Activated CD4-positive, alpha-beta memory T cell treated with anti-CD3 and anti-CD28 coated beads, Interleukin-2, amount 10 ng/mL, durations not matched to agents 7 days and 5 days (primary cell): ENCODE measurements around the gene NEK6. TPM values are rescaled to one million over a fixed set of nuclear protein-coding genes. Genes with fewer than 3 reads are reported as not detected.

Experiments
- CTCF ChIA-PET: fragments of 350-600 bp; sonication (Branson Sonifier 250); formaldehyde crosslinking; loops from one replicate; lab custom pipeline; 2021; ENCODE audit warnings: antibody characterized with exemption, inconsistent platforms; lab: Charles Lee
- POLR2A ChIA-PET: fragments of 350-600 bp; sonication (Branson Sonifier 250); formaldehyde crosslinking; loops from one replicate; lab custom pipeline; 2021; ENCODE audit warnings: antibody characterized with exemption; lab: Charles Lee
- DNase-seq: peaks from one replicate; pipeline ENCODE4 v3.0.0-alpha.2; 2020
- H3K27ac Mint-ChIP-seq: one replicate; pipeline ENCODE4 v1.8.0; 2021; ENCODE audit warnings: mild to moderate bottlenecking, mixed read lengths
- H3K27me3 Mint-ChIP-seq: one replicate; pipeline ENCODE4 v1.8.0; 2021; ENCODE audit warnings: mixed read lengths
- H3K36me3 Mint-ChIP-seq: one replicate; pipeline ENCODE4 v1.8.0; 2021; ENCODE audit warnings: low read depth, mixed read lengths
- H3K4me1 Mint-ChIP-seq: one replicate; pipeline ENCODE4 v1.8.0; 2021; ENCODE audit warnings: mixed read lengths
- H3K4me3 Mint-ChIP-seq: one replicate; pipeline ENCODE4 v1.8.0; 2021; ENCODE audit warnings: mild to moderate bottlenecking, mixed read lengths
- H3K9me3 Mint-ChIP-seq: one replicate; pipeline ENCODE4 v1.8.0; 2021; ENCODE audit warnings: mixed read lengths
- total RNA-seq, 2 experiments: library from RNA; stranded (reverse); gene quantifications; one replicate each; pipeline ENCODE4 v1.2.3, GENCODE V29; 2021

The NEK6 gene
- total RNA-seq, 2 experiments from 2014 or later = 16.9 to 18.9 TPM

DNA sequence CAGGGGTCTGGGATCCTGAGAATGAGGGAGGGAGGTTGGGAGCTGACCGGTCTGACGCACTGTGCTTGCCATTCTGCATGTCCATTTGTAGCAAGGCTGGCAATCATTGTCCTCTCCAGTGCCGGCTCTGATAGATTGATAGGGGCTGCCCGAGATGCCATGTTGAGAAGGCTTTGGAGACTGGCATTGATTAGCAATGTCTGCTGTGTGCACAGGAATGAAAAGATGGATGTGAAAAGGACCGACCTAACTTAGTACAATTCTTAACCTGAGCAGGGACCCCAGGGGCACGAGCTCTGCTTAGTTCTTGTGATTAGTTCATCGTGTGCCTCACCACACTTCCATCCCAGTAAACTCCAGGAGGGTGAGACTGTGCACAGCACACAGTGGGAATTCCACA is 17.0 kb downstream of the NEK6 start:
- H3K27me3 Mint-ChIP-seq = no peaks in the 10 kb centered on the region
- peaks cover 3% of the 10 kb centered on the region for H3K4me1 Mint-ChIP-seq
- no peak for DNase-seq
- H3K4me3 Mint-ChIP-seq = no peak overlapping the region
- no peak overlapping the region for H3K27ac Mint-ChIP-seq
- CTCF ChIA-PET = no interaction called here
- H3K36me3 Mint-ChIP-seq = no peaks in the 10 kb centered on the region
- POLR2A ChIA-PET = no interaction called here
- H3K9me3 Mint-ChIP-seq = no peaks in the 10 kb centered on the region

DNA sequence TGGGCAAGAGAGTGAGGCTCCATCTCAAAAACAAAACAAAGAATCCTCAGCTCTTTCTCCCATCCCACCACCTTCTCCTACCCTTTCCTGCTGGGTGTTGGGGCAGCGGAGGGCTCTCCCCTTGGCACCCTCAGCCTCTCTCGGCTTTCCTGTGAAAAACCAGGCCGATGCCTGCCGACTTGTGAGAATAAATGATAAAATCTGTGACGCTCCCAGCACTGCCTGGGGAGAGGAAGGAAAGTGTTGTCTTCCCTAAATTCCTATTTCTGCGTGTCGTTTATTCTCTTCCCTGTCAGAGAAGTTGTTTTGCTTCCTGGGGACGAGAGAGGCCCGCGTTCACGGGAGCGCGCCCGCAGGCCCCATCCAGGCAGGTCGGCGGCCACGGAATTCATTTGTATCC is 19.7 kb downstream of the NEK6 start:
- ChIA-PET POLR2A (no interaction called here), CTCF (no interaction called here)
- Mint-ChIP-seq H3K4me3 (no peak overlapping the region), H3K4me1 (peaks cover 3% of the 10 kb centered on the region), H3K9me3 (no peaks in the 10 kb centered on the region), H3K27me3 (no peaks in the 10 kb centered on the region), H3K27ac (no peak overlapping the region), H3K36me3 (no peaks in the 10 kb centered on the region)
- no peak for DNase-seq

DNA sequence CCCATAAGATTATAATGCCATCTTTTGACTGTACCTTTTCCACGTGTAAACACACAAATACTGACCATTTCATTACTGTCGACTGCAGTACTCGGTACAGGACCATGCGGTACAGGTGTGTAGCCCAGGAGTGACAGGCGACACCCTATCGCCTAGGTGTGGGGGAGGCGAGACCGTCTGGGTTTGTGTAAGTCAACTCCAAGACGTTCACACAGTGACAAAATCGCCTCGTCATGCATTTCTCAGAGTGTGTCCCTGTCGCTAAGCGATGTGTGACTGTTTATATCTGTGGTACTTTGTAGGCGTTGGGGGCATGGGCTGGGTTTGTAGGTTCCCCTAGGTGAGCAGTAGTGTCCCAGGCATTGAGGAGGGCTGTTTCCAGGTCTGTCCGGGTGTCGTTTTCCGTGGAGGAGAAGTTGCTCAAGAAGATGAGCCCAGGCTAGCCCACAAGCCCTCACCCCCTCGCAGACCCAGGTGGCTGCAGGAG is 20.3 kb downstream of the NEK6 start:
- no peak for DNase-seq
- POLR2A ChIA-PET = no interaction called here
- CTCF ChIA-PET = no interaction called here
- Mint-ChIP-seq H3K27ac (no peak overlapping the region), H3K36me3 (no peaks in the 10 kb centered on the region), H3K4me1 (peaks cover 3% of the 10 kb centered on the region), H3K9me3 (no peaks in the 10 kb centered on the region), H3K27me3 (no peaks in the 10 kb centered on the region), H3K4me3 (no peak overlapping the region)

DNA sequence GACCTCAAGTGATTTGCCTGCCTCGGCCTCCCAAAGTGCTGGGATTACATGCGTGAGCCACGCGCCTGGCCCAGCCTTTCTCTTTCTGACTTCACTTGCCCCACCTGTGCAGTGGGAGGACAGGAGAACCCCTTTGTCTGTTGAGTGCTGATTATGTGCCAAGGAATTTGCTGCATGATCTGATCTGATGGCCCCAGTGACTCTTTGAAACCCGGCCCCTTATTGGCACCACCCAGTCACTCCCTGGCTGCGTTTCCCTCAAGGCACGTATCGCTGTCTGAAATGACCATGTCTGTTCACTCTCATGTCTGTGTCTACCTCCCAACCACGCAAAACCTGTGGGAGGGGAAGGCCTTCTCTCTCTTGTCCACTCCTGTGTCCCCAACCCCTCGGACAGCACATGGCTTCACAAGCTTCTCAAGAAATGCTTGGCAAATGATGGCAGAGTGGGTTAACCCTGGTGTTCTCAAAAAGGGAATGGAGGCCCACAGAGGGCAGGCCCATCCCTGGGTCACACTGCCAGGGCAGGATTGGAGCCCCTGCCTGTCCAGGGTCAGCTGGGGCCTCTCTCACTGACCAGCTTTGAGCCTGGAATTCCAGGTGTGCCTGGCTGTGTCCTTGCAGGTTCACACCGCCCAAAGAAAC is 21.9 kb downstream of the NEK6 start:
- H3K4me3 Mint-ChIP-seq = no peak overlapping the region
- ChIA-PET CTCF (no interaction called here), POLR2A (no interaction called here)

DNA sequence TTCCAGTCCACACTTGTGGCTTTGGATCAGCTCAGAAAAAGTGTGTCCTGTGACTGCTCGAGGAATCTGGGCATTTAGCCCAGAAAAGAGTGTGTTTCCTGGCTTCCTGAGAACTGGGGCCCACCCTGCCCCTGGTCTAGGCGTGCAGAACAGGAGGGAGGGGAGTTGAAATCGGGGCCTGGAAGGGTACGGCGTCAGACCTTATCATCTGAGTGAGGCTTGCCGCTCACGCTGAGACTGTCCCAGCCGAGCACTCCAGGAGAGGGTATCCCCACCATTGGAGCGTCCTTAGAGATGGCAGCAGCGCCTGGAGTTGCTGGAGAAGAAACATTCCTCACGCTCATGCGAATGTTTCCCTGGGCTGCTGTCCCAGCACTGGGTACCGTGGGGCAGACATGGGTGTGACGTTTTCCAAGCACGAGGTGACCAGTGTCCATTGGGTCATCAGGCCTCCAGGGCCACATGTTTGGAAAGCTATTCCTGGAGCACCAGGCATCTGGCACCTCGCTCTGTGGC is 22.5 kb downstream of the NEK6 start:
- Mint-ChIP-seq H3K9me3 (no peaks in the 10 kb centered on the region), H3K4me3 (no peak overlapping the region), H3K27ac (no peak overlapping the region), H3K36me3 (no peaks in the 10 kb centered on the region), H3K27me3 (no peaks in the 10 kb centered on the region), H3K4me1 (peaks cover 5% of the 10 kb centered on the region)
- ChIA-PET CTCF (no interaction called here), POLR2A (no interaction called here)
- DNase-seq = no peak

More for the DNA sequence above, 21.9 kb downstream of the NEK6 start:
- Mint-ChIP-seq H3K27ac (no peak overlapping the region), H3K36me3 (no peaks in the 10 kb centered on the region), H3K9me3 (no peaks in the 10 kb centered on the region), H3K27me3 (no peaks in the 10 kb centered on the region), H3K4me1 (peaks cover 3% of the 10 kb centered on the region)
- no peak for DNase-seq

DNA sequence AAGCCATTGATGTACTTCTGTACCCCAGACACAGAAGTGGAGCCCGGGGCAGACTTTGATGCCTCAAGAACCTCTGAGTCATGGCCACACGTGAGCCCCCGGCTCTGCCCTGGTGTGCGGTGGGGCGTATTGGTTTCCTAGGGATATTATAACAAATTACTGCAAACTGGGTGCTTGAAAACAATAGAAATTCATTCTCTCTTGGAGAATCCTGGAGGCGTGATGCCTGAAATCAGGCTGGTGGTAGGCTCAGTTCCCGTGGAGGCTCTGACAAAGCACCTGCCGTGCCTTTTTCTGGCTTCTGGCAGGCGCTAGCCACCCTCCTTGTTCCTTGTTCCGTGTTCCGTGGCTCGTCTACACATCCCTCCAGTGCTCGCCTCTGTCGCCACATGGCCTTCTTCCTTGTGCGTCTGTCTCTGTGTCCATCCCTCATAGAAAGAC is 24.2 kb downstream of the NEK6 start:
- CTCF ChIA-PET = no interaction called here
- DNase-seq = no peak
- Mint-ChIP-seq H3K4me3 (no peak overlapping the region), H3K4me1 (peaks cover 23% of the 10 kb centered on the region), H3K9me3 (no peaks in the 10 kb centered on the region), H3K36me3 (no peaks in the 10 kb centered on the region), H3K27me3 (no peaks in the 10 kb centered on the region), H3K27ac (no peak overlapping the region)
- POLR2A ChIA-PET = no interaction called here

DNA sequence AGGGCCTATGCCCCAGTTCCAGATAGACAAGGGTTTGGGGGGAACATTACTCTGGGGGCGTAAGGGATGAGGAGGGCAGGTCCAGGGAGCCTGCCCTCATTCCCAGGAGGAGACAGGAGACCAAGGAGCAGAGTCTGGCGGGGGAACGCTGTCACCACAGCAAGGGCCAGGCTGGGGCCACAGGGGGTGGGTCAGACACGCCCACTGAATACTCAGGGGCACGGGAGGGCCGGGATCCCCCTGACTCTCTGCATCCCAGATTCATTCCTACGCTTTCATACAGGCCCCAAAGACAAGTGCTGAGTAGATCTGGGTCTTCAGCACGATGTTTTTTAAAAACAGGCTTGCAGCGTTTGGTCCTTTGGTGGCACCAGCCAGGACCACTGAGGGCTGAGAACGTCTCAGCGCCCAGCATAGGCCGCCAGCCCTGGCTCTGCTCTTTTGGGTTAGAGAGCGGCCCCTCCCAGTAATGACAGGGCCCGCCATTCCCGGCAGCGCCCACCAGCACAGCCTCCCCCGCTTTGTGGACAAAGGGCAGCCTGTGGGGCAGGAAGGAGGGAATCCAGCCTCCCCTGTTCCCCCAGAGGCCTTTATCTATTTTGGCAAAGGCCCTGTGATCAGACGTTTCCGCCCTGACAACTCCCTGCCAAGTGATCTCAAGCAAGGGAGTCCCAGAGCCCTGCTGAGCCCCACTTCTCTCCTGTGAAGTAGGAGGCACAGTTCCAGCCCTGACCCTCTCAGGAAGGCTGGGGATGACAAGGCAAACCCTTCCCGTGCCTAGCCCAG is 24.9 kb downstream of the NEK6 start:
- CTCF ChIA-PET = interaction anchor here (0.5 kb wide), 1 partner anchor 1702 kb away, joined by 4 read pairs; no protein-coding TSS in a partner anchor
- Mint-ChIP-seq H3K4me1 (peaks cover 29% of the 10 kb centered on the region), H3K27ac (no peak overlapping the region), H3K4me3 (no peak overlapping the region), H3K9me3 (no peaks in the 10 kb centered on the region), H3K27me3 (no peaks in the 10 kb centered on the region), H3K36me3 (no peaks in the 10 kb centered on the region)
- DNase-seq = no peak
- POLR2A ChIA-PET = interaction anchor here (0.6 kb wide), 1 partner anchor 46 kb away, joined by 3 read pairs; no protein-coding TSS in a partner anchor

DNA sequence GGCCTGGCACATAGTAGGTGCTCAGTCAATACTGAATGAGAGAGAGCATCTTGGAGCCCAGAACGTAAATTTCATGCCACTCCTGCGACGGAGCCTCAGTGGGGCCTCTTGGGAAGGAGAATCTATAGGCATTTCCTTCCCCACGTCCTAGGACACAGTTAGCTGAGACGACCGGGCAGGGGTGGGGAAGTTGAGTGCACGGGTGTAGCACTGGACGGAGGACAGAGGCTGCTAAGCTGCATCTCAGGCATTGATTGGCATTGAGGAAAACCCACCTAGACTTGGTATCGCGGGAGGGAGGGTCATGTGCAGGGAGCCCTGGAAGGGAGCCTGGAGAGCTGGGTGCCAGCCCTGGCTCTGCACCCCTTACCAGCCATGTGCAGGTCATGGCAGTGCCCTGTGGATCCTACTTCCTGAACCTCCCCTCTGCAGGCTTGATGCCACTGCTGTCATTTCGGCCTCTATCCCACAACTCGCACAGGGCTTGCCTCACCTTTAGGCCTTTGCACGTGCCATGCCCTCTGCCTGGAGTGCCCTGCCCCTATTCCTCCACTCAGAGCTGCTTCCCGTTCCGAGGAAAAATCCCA is 25.6 kb downstream of the NEK6 start:
- Mint-ChIP-seq H3K9me3 (no peaks in the 10 kb centered on the region), H3K27me3 (no peaks in the 10 kb centered on the region), H3K4me1 (peaks cover 32% of the 10 kb centered on the region), H3K4me3 (no peak overlapping the region), H3K36me3 (no peaks in the 10 kb centered on the region), H3K27ac (no peak overlapping the region)
- no peak for DNase-seq
- ChIA-PET CTCF (interaction anchor here (0.5 kb wide), 1 partner anchor 1701 kb away, joined by 4 read pairs; no protein-coding TSS in a partner anchor), POLR2A (interaction anchor here (0.6 kb wide), 1 partner anchor 47 kb away, joined by 3 read pairs; no protein-coding TSS in a partner anchor)

DNA sequence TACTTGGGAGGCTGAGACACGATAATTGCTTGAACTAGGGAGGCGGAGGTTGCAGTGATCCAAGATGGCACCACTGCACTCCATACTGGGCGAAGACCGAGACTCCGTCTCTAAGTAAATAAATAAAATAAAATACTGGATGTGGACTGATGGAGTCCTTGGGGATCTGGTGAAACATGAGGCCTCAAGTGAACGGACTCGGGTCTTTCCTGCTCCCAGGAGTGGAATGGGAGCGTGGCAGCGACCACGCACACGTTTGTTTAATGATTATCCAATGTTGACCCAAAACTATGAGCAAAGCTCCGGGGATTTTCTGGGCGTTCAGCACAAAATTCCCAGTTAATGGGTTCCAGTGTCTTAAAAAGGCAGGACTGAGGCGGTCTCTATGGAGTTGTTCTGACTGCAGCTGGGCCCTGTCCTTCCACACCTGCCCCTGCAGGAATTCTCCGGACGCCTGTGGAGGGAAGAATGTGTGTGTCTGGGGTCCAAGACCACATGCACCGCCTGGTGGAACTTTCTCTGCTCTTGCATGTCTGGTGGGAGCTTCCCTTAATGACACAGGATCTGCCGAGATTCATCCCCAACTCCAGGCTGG is 26.6 kb downstream of the NEK6 start:
- no peak for DNase-seq
- ChIA-PET CTCF (no interaction called here), POLR2A (no interaction called here)
- H3K4me3 Mint-ChIP-seq = no peak overlapping the region
- peaks cover 2% of the 10 kb centered on the region for H3K36me3 Mint-ChIP-seq
- H3K4me1 Mint-ChIP-seq = peaks cover 35% of the 10 kb centered on the region
- H3K27ac Mint-ChIP-seq = no peak overlapping the region
- H3K27me3 Mint-ChIP-seq = no peaks in the 10 kb centered on the region
- no peaks in the 10 kb centered on the region for H3K9me3 Mint-ChIP-seq

DNA sequence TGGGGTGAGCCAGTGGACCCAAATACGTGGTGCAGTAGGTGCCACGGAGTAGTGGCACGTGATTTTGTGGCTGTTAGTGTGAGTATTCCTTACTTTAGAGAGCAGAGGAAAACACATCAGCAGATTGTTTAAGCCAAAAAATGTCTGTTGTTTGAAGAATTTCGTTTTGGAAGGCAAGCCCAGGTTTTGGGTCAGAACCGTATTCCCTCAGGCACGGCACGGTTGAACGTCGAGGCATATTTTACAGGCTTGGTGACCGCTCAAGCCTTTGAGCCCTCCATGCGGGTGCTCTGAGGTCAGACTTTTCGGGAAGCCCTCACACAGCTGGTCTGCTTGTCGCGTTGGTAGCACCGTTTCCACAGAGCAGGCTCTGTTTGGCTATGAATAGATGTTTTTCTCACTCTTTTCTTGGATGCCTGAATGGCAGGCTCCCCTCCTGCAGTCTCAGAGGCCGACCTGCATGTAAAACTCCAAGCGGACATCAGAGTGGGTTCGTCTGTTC is 27.2 kb downstream of the NEK6 start:
- ChIA-PET POLR2A (no interaction called here), CTCF (no interaction called here)
- Mint-ChIP-seq H3K9me3 (no peaks in the 10 kb centered on the region), H3K4me3 (no peak overlapping the region), H3K4me1 (peaks cover 35% of the 10 kb centered on the region), H3K27me3 (no peaks in the 10 kb centered on the region), H3K36me3 (peaks cover 2% of the 10 kb centered on the region), H3K27ac (peak overlapping the region; percentile 98)
- no peak for DNase-seq

DNA sequence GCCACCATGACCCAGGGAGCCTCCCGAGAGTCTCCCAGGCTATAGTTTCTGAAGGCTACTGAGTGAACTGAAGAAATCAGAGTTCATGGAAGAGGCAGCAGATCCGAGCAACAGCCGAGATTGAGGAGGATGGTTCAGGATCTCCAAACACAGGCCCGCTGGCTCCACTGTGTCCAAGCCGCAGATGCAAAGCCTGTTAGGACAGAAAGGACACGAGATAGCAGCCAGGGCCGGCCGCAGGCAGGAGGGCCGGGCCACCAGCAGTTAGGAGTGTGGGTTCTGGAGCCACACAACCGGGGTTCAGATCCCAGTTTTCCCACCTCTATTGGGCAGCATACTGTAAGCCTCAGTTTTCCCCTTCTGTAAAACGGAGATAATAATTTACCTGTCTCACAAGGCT is 27.7 kb downstream of the NEK6 start:
- CTCF ChIA-PET = interaction anchor here (1.0 kb wide), 1 partner anchor 27 kb away, joined by 3 read pairs; no protein-coding TSS in a partner anchor
- H3K36me3 Mint-ChIP-seq = peaks cover 2% of the 10 kb centered on the region
- no peak for DNase-seq
- peaks cover 35% of the 10 kb centered on the region for H3K4me1 Mint-ChIP-seq
- peak overlapping the region; percentile 98 for H3K27ac Mint-ChIP-seq
- H3K4me3 Mint-ChIP-seq = no peak overlapping the region
- H3K27me3 Mint-ChIP-seq = no peaks in the 10 kb centered on the region
- no peaks in the 10 kb centered on the region for H3K9me3 Mint-ChIP-seq
- POLR2A ChIA-PET = interaction anchor here (1.5 to 1.6 kb wide), 2 partner anchors 14 to 68 kb away, joined by 3 to 9 read pairs; no protein-coding TSS in a partner anchor

DNA sequence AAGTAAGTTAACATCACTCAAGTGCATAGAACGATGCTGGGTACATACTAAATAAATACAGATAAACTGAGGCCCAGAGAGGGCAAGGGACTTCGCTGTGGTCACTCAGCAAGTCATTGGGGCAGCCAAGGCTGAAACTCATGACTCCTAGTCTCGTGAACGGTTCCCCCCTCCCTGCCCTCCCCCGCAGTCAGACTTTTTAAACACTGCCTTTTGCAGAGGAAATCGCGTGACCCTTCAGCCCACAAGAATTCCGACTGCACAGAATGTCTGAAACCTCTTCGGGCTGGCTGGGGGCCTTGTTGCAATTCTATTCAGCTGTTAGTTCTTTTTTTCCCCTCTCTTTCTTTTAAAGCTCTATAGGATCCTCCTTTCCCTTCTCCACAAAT is 28.1 kb downstream of the NEK6 start:
- ChIA-PET CTCF (interaction anchor here (1.0 kb wide), 1 partner anchor 27 kb away, joined by 3 read pairs; no protein-coding TSS in a partner anchor), POLR2A (interaction anchor here (1.0 to 1.6 kb wide), 5 partner anchors 15 to 84 kb away, joined by 3 to 9 read pairs (median 4); no protein-coding TSS in a partner anchor)
- peaks cover 38% of the 10 kb centered on the region for H3K4me1 Mint-ChIP-seq

More for the DNA sequence above, 28.1 kb downstream of the NEK6 start:
- peaks cover 2% of the 10 kb centered on the region for H3K36me3 Mint-ChIP-seq
- no peaks in the 10 kb centered on the region for H3K9me3 Mint-ChIP-seq
- peak; percentile 65 for DNase-seq
- peak overlapping the region; percentile 98 for H3K27ac Mint-ChIP-seq
- H3K27me3 Mint-ChIP-seq = no peaks in the 10 kb centered on the region
- peak overlapping the region; percentile 62 for H3K4me3 Mint-ChIP-seq
